ENCODE data around the gene FADD.

The FADD gene

DNA sequence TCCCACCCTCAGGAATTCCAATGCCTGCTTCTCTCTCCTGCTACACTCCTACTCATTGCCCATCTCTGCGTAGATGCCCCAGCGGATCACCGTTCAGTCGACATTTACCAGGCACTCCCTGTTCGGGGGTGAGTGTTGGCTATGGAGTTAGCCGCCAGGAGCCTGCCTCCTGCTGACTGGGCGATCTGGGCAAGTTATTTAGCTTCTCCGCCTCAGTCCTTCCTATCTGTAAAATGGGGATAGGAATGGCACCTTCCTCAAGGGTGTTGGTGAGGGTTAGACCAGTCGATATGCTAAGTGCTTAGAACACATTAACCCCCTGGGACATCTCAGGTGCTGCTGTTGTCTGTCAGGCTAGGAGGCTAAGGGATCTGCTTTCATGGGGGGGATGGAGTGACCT is 30.9 kb downstream of the FADD start:
- no peak for DNase-seq (ENCODE audit: low read depth)

GRCh38 chr11:70240337-70240736 is 37.2 kb downstream of the FADD start:
- DNase-seq (ENCODE audit: low read depth) = no peak

DNA sequence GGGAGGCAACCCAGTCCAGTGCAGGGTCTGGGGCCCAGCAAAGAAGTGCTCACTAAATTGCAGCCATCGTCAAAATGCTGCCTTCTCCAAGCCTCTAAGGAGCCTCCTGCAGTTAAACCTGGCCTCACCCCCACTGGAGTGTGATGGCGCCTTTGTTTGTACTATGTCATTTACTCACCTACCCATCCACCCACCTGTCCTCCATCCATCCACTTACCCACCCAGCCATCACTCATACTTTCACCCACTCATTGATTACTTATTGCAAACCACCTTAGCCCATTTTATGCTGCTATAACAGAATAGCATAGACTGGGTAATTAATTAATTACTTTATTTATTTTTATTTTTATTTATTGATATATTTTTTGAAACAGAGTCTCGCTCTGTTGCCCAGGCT is 38.6 kb downstream of the FADD start:
- no peak for DNase-seq (ENCODE audit: low read depth)

- no peak for DNase-seq (ENCODE audit: low read depth)
Measured at GRCh38 chr11:70242885-70243284, 39.8 kb downstream of the FADD start.

GRCh38 chr11:70243912-70244652 is 41.0 kb downstream of the FADD start:
- no peak for DNase-seq (ENCODE audit: low read depth)

DNA sequence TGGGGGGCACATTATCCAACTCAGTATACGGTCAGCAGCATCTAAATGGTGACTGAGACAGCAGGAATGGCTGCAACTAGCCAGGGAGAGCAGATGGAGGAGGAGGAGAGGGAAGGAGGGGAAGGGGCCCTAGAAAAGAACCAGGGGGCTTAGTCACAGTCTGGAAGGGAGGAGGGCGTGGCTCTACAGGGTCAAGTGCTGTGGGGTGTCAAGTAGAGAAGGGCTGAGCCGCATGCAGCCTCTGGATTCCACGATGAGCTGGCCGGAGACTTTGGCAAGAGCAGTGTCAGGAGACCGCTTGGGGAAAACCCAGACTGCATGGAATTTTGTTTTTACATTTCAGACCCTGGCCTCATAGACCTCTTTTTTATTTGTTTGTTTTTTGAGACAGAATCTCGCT is 41.6 kb downstream of the FADD start:
- no peak for DNase-seq (ENCODE audit: low read depth)

GRCh38 chr11:70246196-70246595 is 43.1 kb downstream of the FADD start:
- DNase-seq (ENCODE audit: low read depth) = no peak

DNA sequence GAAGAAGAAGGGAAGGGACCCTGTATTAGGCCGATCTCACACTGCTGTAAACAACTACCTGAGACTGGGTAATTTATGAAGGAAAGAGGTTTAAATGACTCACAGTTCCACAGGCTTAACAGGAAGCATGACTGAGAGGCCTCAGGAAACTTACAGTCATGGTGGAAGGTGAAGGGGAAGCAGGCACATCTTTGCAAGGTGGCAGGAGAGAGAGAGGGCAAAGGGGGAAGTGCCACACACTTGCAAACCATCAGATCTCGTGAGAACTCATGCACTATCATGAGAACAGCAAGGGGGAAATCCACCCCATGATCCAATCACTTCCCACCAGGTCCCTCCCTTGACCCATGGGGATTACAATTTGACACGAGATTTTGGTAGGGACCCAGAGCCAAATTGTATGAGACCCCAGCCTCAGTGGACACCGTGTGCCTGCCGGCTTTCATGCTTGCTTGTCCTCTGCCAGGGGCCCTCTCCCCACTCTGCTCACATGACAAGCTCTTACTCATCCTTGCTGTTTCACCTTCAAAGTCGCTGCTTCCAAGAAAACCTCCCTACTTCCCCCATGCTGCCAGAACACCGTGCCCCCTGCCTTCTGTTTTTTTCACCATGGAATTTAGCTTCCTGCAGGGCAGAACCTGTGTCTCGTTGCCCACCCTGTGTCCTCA is 44.1 kb downstream of the FADD start:
- DNase-seq (ENCODE audit: low read depth) = no peak

DNA sequence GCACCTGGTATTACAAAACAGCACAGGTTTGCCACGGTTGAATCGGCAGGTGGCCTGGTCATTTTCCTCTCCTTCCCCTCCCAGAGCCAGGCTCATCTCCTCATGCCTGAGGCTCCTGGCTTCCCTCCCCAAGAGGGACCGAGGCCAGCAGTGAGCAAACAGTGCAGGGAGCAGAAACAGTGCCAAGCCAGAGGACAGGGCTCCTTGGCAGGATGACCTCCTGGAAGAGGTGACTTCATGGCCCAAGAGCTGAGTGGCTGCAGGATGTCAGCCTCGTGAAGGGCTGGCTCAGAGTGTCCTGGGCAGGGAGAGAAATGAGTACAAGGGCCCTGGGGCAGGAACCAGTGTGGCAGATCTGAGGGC is 44.6 kb downstream of the FADD start:
- DNase-seq (ENCODE audit: low read depth) = no peak

- no peak for DNase-seq (ENCODE audit: low read depth)
Measured at GRCh38 chr11:70250876-70251658, 48.0 kb downstream of the FADD start.

DNA sequence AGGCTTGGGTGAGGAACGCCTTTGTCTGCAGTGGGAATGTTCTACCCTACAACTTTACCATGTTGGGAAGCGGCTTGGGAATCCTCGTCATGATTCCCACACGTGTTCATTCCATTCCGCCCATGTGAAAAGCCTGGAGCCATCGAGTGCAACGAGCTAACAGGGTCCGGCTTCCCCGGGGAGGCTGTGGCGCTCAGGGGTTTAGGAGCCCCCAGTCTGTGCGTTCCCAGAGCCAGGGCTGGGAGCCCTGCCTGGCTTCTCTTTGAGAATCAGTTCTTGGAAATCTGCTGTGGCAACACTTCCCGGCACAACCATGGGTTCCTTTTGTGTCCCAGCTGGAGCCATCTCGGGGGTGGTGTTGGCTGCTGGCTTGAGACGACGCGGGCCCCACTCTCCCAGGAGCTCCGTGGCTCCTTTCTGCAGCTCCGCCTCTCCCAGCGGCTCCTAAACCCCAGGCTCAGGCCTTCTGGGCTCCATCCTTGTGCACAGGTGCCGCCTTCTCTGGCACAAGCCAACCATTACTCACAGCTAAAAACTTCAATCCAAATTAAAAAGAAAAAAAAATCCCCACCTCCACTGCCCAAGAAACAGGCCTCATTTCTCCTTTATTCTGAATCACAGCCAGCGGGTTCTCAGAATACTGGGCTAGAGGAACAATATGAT is 48.7 kb downstream of the FADD start:
- DNase-seq (ENCODE audit: low read depth) = no peak

DNA sequence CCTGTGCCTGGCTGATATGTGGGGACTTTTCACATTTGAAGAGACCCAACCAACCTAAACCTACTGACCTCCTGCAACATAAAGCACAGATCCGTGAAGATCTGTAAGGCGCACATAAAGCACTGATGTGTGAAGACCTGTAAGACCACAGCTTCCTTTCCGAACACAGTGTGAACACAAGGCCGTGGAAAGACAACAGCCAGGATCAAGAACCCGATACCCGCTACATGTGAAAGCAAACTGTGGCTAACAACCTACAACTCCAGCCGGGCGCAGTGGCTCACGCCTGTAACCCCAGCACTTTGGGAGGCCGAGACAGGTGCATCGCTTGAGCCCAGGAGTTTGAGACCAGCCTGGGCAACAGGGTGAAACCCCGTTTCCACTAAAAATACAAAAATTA is 49.7 kb downstream of the FADD start:
- DNase-seq (ENCODE audit: low read depth) = no peak

GRCh38 chr11:70255477-70256116 is 52.5 kb downstream of the FADD start:
- DNase-seq (ENCODE audit: low read depth) = no peak

Data from stimulated activated CD4-positive, alpha-beta T cell treated with anti-CD3 and anti-CD28 coated beads, Interleukin-2, amount 100 ng/mL, for 4 hours (primary cell).